ENCODE data around the gene KCNQ1. TPM values are rescaled to one million over a fixed set of nuclear protein-coding genes. Genes with fewer than 3 reads are reported as not detected.

Gene KCNQ1
- total RNA-seq, 1 experiment from 2014 or later = 2.3 TPM

DNA sequence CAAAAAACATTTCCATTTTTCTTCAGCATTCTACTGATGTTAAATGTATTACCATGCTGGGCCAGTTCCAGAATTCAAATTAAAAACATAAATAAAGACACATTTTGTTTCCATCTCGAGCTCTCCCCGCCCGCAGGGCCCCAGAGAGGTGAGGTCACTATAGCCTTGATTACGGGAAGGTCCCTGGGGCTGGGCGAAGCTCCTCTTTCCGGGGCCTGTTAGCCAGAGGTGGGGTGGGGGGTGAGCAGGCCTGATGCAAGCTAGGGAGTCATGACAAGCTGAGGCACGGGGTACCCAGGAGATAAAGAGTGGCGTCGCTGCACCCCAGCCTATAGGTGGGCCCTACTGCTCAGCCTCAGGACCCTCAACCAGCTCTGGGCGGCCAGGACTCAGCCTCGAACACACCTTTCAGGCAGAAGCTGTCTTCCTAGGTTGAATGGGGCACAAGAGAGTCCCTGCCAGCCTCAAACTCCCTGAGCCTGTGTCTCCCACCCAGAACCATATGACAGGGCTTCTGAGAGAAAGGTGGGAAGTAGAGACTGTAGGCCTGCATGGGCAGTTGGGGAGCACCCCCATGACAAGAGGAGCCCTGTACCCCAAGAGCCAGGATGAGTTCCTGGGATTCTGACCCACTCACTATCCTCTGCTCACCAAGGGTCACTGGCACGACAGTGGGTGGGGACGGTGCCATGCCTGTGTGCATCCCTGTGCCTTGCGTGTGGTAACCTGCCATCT lies 220.2 kb downstream of the KCNQ1 start:
- Mint-ChIP-seq H3K4me1 (no peaks in the 10 kb centered on the region), H3K27ac (no peak overlapping the region), H3K27me3 (ENCODE audit: low read depth) (peaks cover 50% of the 10 kb centered on the region), H3K9me3 (peaks cover 31 to 38% of the 10 kb centered on the region in 2 experiments), H3K36me3 (ENCODE audit: insufficient read depth in 1 of 3, low read depth in 3 of 3) (peaks cover 31 to 54% (median 39%) of the 10 kb centered on the region in 3 experiments), H3K4me3 (no peak overlapping the region)
- no peak overlapping the region for H3K4me2 ChIP-seq (ENCODE audit: insufficient read depth, insufficient read length, low read length)
- no CpG with 5 or more reads among the region's 14 CpGs for WGBS (ENCODE audit: extremely low coverage, insufficient read length, low lambda C conversion rate)
- H4K20me1 ChIP-seq (ENCODE audit: control insufficient read depth, insufficient read depth, insufficient read length) = no peaks in the 10 kb centered on the region
- no peak overlapping the region for H4K5ac ChIP-seq (ENCODE audit: insufficient read length, low read depth, low read length)
- no peak overlapping the region for H2BK20ac ChIP-seq (ENCODE audit: low read depth, low read length, poor library complexity, severe bottlenecking)
- no peak overlapping the region for H2AK5ac ChIP-seq (ENCODE audit: insufficient read length, low read length)
- no peak overlapping the region for H3K9ac ChIP-seq (ENCODE audit: extremely low read depth, insufficient read length, low read length)
- no peak overlapping the region for H3K4ac ChIP-seq (ENCODE audit: low read depth, low read length)
- no peak overlapping the region for H2BK12ac ChIP-seq (ENCODE audit: insufficient read length, low read depth, low read length)
- no peak overlapping the region for H4K91ac ChIP-seq (ENCODE audit: insufficient read length, low read depth, low read length)
- no peak overlapping the region for H4K8ac ChIP-seq (replicated peaks; ENCODE audit: insufficient read length, low read depth, low read length)
- H3T11ph ChIP-seq (ENCODE audit: low read length) = no peak overlapping the region
- H2BK5ac ChIP-seq (ENCODE audit: insufficient read length, low read length) = no peak overlapping the region
- H3K14ac ChIP-seq (ENCODE audit: insufficient read depth, low read length) = no peak overlapping the region
- no peak for DNase-seq
- H3K79me2 ChIP-seq (ENCODE audit: insufficient read depth, low read length) = no peaks in the 10 kb centered on the region
- no peaks in the 10 kb centered on the region for H3K23me2 ChIP-seq (ENCODE audit: insufficient read length, low read depth, low read length, poor library complexity, severe bottlenecking)
- TF ChIP-seq, protein P1, sequence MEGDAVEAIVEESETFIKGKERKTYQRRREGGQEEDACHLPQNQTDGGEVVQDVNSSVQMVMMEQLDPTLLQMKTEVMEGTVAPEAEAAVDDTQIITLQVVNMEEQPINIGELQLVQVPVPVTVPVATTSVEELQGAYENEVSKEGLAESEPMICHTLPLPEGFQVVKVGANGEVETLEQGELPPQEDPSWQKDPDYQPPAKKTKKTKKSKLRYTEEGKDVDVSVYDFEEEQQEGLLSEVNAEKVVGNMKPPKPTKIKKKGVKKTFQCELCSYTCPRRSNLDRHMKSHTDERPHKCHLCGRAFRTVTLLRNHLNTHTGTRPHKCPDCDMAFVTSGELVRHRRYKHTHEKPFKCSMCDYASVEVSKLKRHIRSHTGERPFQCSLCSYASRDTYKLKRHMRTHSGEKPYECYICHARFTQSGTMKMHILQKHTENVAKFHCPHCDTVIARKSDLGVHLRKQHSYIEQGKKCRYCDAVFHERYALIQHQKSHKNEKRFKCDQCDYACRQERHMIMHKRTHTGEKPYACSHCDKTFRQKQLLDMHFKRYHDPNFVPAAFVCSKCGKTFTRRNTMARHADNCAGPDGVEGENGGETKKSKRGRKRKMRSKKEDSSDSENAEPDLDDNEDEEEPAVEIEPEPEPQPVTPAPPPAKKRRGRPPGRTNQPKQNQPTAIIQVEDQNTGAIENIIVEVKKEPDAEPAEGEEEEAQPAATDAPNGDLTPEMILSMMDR (conservative IDR thresholded peaks at IDR 0.05) = no peak
- H3K79me1 ChIP-seq (ENCODE audit: insufficient read depth, low read depth, low read length, poor library complexity, severe bottlenecking) = no peaks in the 10 kb centered on the region
- H3K4me1 ChIP-seq (ENCODE audit: insufficient read depth, low read length) = no peaks in the 10 kb centered on the region
- H3K27me3 ChIP-seq (ENCODE audit: insufficient read depth, low read length) = no peaks in the 10 kb centered on the region; the same call in 1 of the 2 replicates
- no peak overlapping the region for H3K27ac ChIP-seq (ENCODE audit: insufficient read length, low read depth, low read length)
- no peak overlapping the region for H3K18ac ChIP-seq (ENCODE audit: insufficient read length, low read depth, low read length)
- H2BK120ac ChIP-seq (ENCODE audit: low read depth, low read length, poor library complexity, severe bottlenecking) = no peak overlapping the region
- H3K9me3 ChIP-seq (ENCODE audit: control insufficient read depth, low read depth, low read length) = peaks cover 14% of the 10 kb centered on the region
- no peak overlapping the region for H2AFZ ChIP-seq (ENCODE audit: low read length)
- H3K23ac ChIP-seq (ENCODE audit: insufficient read length, low read depth, low read length) = no peak overlapping the region
- H2BK15ac ChIP-seq (ENCODE audit: low read depth, low read length) = no peak overlapping the region
- no peak overlapping the region for H3K56ac ChIP-seq (ENCODE audit: insufficient read length, low read depth, low read length)

All from H9 (cell line).